Effector CD8-positive, alpha-beta T cell (primary cell): Measurements from ENCODE around the gene TBXAS1.

Experiments
- DNase-seq: peaks from one replicate; lab custom pipeline; 2025; lab: John Stamatoyannopoulos, UW

TBXAS1 gene

GRCh38 chr7:139946533-139946932 lies 117.5 kb downstream of the TBXAS1 start:
- DNase-seq, result no peak

- DNase-seq, result no peak
These were observed 118.0 kb downstream of the TBXAS1 start for GRCh38 chr7:139947021-139947420.

DNA sequence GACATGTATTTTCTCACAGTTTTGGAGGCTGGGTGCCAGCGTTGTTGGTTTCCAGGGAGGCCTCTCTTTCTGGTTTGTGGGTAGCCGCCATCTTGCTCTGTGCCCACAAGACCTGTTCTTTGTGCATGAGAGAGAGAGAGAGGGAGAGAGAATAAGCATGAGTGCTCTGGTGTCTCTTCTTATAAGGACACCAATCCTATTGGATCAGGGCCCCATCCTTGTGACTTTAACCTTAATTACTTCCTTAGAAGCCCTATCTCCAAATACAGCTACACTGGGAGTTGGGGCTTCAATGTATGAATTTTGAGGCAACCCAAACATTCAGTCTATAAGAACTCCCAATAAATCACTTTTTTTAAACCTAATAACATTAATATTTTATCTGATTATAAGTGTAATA lies 119.1 kb downstream of the TBXAS1 start:
- DNase-seq, result no peak

DNA sequence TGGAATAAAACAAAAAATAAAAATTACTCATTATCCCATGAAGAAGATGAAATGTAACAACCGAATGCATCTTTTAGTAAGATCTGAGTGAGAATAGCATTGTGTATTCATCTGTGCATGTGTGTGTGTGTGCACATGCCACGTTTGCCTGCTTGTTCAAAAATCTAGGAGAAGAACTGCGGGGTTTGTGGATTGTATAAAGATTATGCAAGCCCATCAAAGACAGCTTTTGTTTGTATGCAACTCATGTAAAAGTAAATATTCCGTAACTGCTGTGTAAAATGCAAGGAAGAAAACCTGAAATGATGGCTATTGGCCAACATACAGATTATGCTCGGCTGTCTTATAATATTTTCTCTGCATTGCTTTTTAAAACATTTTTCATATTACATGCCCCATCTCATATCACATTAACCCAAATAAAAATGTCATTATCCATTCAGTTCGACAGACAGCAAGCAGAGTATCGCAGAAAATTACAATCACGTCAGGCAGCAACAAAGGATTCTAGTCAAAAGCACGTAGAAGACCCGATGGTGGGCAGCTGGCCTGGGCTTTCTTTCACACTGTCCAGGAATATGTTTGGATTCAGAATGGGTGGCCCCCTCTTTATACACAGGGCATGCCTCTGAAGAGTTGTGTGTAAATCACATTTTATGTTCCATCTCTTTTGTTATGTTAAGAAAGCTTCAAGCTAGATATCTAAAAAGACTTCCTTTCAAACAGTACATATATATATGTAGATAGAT lies 119.7 kb downstream of the TBXAS1 start:
- DNase-seq, result no peak

GRCh38 chr7:139949629-139950028 lies 120.6 kb downstream of the TBXAS1 start:
- no peak for DNase-seq

DNA sequence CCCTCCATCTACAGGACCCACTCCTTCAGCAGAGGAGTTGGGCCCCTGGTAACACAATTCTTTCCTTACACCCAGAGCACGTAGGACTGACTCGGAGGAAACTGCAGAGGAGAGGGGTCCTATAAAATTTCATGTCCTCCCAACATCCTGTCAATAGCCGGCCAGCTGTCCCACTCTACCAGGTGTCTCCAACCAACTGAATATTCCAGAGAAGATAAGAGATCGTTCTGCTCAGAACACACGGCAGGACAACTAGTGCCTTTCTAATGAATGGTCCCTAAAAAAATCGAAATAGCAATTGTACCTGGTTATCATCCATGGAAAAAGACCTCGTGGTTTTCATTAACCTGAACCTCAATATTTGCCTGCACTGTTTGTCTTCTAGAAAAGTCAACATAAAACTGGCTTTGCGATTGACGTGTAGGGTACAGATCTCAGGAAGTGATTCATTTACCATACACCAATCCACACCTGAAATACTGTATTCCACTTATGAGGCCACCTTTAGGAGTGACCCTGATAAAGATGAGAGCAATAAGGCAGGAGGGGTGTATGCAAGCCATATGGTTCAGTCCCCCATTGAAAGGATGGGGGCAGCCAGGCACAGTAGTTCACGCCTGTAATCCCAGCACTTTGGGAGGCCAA lies 121.9 kb downstream of the TBXAS1 start:
- DNase-seq, result no peak

- DNase-seq, result no peak
These were observed 124.2 kb downstream of the TBXAS1 start for GRCh38 chr7:139953229-139953628.

DNA sequence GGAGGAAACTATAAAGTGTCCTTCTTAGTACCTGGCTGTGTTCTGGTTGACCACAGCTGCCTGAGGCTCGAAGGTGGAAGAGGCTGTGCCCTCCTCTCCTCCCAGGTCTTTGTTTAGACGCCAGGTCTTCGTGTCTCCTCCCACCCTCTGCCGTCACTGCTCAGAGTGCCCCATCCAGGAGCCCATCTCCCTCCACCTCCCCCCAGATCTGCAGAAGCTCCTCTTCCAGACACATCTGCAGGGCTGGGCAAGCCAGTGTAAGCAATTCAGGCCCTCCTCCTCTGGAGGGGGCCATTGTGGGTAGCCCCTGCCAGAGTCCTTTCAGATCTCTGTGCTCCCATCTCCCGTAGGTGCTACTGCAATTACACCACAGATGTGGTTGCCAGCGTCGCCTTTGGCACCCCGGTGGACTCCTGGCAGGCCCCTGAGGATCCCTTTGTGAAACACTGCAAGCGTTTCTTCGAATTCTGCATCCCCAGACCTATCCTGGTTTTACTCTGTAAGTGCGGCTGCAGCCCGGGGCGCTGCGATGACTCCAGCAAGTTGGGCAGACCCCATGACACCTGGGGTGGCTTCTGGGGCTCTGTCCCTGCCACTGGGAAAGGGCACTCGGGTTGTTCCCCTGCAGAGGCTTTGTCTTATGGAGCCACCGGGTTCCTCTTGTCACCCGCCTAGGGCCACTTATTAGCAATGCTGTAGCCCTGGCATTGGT lies 126.2 kb downstream of the TBXAS1 start:
- no peak for DNase-seq

GRCh38 chr7:139958599-139959284 lies 129.7 kb downstream of the TBXAS1 start:
- DNase-seq, result no peak

DNA sequence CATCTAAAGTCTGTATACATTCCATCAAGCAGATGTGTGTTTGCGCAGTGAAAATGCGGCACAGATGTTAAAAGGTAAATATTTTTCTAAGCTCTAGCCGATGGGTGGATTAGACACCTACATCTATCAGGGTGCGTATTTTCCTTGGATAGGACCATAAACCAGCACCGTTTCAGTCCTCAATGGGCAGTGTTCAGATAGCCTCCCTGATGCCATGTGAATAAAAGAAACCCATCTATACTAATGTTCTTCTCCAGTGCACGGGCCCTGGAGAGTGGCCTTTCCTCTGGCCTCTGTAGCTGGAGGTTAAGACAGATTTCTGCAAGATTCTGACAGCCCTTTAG lies 130.2 kb downstream of the TBXAS1 start:
- DNase-seq, result no peak

- DNase-seq, result no peak
These were observed 130.7 kb downstream of the TBXAS1 start for GRCh38 chr7:139959718-139960117.

- no peak for DNase-seq
These were observed 131.1 kb downstream of the TBXAS1 start for GRCh38 chr7:139960157-139960556.

DNA sequence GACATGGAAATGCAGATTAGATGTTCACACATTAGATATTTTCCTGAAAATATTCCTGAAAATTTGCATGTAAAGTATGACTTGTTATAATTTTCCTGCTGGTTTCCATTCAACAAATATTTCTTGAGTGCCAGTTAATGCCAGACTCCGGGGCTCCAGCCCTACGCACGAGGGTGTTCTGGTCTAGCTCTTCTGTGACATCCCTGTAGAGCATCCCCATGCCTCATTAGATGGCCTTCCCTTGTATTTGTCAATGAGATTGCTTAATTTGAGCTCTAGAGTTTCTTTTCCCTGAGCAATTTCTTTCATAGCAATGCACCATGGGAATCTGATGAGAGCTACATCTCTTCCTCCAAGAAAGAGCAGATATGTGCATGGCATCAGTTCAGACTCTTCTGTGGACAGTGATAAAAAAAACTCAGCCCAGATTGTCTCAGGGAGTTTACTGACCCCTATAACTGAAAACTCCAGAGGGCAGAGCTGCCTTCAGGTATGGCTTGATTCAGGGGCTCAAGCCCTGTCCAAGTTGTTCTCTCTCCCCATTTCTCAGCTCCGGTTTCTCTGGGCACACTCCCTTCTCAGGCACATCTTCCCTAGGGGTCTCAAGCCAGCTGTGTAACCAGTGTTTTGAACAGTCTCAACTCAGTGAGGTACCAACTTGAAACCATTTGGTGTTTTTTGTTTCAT lies 137.0 kb downstream of the TBXAS1 start:
- DNase-seq, result no peak

DNA sequence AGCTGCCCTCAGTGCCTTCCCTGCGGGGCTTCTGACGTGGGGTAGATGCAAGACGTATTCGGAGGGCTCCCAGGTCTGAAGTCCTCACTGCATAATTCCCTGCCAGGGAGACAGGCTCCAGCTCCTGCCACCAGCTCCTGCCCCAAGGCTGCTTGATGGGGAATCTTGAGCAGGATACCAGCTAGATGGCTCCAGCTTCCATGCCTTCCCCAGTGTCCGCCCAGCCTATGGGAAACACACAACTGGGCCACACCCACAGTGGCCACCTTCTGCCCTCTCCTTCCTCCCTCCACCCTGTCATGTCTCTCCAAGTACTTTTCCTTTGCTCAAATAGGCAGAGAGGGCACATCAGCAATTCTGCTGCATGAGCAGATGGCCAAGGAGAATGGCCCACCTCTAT lies 137.9 kb downstream of the TBXAS1 start:
- DNase-seq, result no peak

DNA sequence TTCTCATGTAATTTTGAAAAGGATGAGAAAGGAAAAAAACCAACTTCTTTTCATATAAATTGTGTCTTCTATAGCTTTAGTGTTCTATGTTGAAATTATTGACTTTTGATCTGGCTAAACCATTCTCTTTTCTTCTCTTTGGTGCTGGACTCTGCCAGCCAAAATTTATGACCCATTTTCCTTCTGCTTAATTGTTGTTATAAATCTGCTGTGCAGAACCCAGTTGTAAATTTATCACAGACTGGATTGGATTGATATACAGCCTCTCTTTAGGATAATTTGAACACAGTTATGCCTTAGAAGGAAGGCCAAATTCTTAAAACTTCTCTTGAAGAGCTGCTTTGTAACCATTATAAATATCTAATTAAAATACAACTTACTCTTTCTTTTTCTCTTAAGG lies 139.9 kb downstream of the TBXAS1 start:
- DNase-seq, result no peak

DNA sequence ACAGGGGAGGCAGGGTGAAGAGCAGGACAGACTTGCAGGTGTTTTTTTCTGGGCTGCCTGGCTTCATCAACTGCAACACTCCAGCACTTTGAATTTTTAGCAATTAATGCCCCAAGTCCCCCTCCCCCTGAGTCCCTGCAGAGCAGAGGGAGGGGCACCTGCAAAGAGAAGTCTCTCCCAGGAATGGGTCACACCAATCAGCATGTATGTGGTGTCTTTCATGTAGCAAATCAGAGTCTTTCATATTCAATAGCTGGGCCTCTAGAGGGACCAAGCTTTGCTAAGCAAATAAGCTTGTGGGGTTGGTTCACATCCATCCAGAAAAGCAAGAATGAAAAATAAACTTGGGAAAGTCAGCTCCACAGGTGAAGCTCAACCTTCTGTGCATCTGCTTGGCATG lies 143.0 kb downstream of the TBXAS1 start:
- DNase-seq, result no peak

GRCh38 chr7:139973101-139974050 lies 144.3 kb downstream of the TBXAS1 start:
- DNase-seq, result no peak

- DNase-seq, result no peak
These were observed 145.2 kb downstream of the TBXAS1 start for GRCh38 chr7:139974179-139974811.

- DNase-seq, result no peak
These were observed 147.2 kb downstream of the TBXAS1 start for GRCh38 chr7:139976055-139976837.
